Gastroesophageal sphincter (tissue), 4 donors: ENCODE data around the gene CA11. TPM values are rescaled to one million over a fixed set of nuclear protein-coding genes. Genes with fewer than 3 reads are reported as not detected.

Source experiments
- ATAC-seq: fragments of 150-250 bp; one replicate; pipeline ENCODE4 v1.9.1; 2016; ENCODE audit warnings: mild to moderate bottlenecking, moderate library complexity
- H3K27ac ChIP-seq, 4 donors: fragments of 200-600 bp; sonication (generic) in 3 of 4; 1 replicate in 3 of 4; 2 replicates in 1 of 4; pipeline ENCODE4 v1.5.1; 2016 to 2019
- H3K27me3 ChIP-seq: fragments of 200-600 bp; sonication (generic); one replicate; pipeline ENCODE4 v1.5.1; 2019
- H3K36me3 ChIP-seq, 2 donors: fragments of 200-600 bp; sonication (generic); one replicate each; pipeline ENCODE4 v1.5.1; 2019; ENCODE audit warnings: control low read depth in 1 of 2
- H3K4me1 ChIP-seq, 3 donors: fragments of 200-600 bp; sonication (generic); 1 replicate in 2 of 3; 2 replicates in 1 of 3; pipeline ENCODE4 v1.5.1; 2016 to 2019; ENCODE audit warnings: control low read depth in 2 of 3
- H3K4me3 ChIP-seq, 2 donors: fragments of 200-600 bp; sonication (generic); one replicate each; pipeline ENCODE4 v1.5.1; 2019; ENCODE audit warnings: mild to moderate bottlenecking in 1 of 2, moderate library complexity in 1 of 2
- H3K9me3 ChIP-seq, 3 donors: fragments of 200-600 bp; sonication (generic); one replicate each; pipeline ENCODE4 v1.5.1; 2017 to 2019; ENCODE audit warnings: control low read depth in 2 of 3
- CTCF ChIP-seq, 4 experiments: fragments of 200-600 bp in 2 of 4; fragments of 450-650 bp in 2 of 4; sonication (generic) in 1 of 4; IDR thresholded peaks; one replicate each; pipeline ENCODE4 v1.5.1; 2017 to 2019; ENCODE audit warnings: antibody characterized with exemption in 4 of 4, mild to moderate bottlenecking in 2 of 4, moderate library complexity in 2 of 4
- EP300 ChIP-seq: sonication (generic); formaldehyde crosslinking; IDR thresholded peaks from one replicate; pipeline ENCODE4 v1.6.1; 2017; ENCODE audit warnings: antibody characterized with exemption, mild to moderate bottlenecking
- POLR2A ChIP-seq, 2 donors: fragments of 450-650 bp; IDR thresholded peaks; one replicate each; pipeline ENCODE4 v1.6.1; 2017; ENCODE audit warnings: antibody characterized with exemption in 2 of 2, mild to moderate bottlenecking in 2 of 2, moderate library complexity in 1 of 2
- POLR2AphosphoS5 ChIP-seq: sonication (generic); formaldehyde crosslinking; IDR thresholded peaks from one replicate; pipeline ENCODE4 v1.6.1; 2017; ENCODE audit warnings: antibody characterized with exemption
- WGBS, 2 donors: methylation state at CpG; one replicate each; pipeline ENCODE4 v1.1.5; 2018; ENCODE audit warnings: low coverage in 1 of 2; 5-methylcytosine and 5-hydroxymethylcytosine counted together
- total RNA-seq, 4 donors: library from RNA; depleted of rRNA; stranded (reverse); fragments of >200 nt; gene quantifications; one replicate each; pipeline ENCODE4 v1.1.0, GENCODE V29; 2016

The CA11 gene
- total RNA-seq, 4 donors from 2014 or later = 10.0 to 28.5 (median 12.5) TPM

- no CpG with 5 or more reads among the region's 19 CpGs for WGBS, 2 donors
- Histone ChIP-seq H3K27ac (no peak overlapping the region), H3K9me3 (no peaks in the 10 kb centered on the region), H3K36me3 (no peaks in the 10 kb centered on the region), H3K4me3 (no peak overlapping the region), H3K27me3 (no peaks in the 10 kb centered on the region), H3K4me1 (peaks cover 0 to 11% (median 6%) of the 10 kb centered on the region in 3 donors)
- no peak for ATAC-seq
- TF ChIP-seq POLR2A (IDR thresholded peaks at IDR 0.05) (no peak), POLR2AphosphoS5 (no peak), EP300 (no peak), CTCF (IDR thresholded peaks at IDR 0.05) (no peak)
These were observed 28.3 kb upstream of the CA11 start for GRCh38 chr19:48674216-48674809.

- H3K4me3 ChIP-seq = no peak overlapping the region
- ATAC-seq = no peak
- no peaks in the 10 kb centered on the region for H3K27me3 ChIP-seq
- H3K27ac ChIP-seq = no peak overlapping the region
- TF ChIP-seq CTCF (IDR thresholded peaks at IDR 0.05) = no peak
- 10 to 77% methylated on average over 2 to 4 of the region's 25 CpGs for WGBS, 2 donors
- no peaks in the 10 kb centered on the region for H3K36me3 ChIP-seq
- H3K9me3 ChIP-seq = no peaks in the 10 kb centered on the region
- peaks cover 0 to 11% (median 6%) of the 10 kb centered on the region in 3 donors for H3K4me1 ChIP-seq
These were observed 27.6 kb upstream of the CA11 start for GRCh38 chr19:48673436-48674100.

- WGBS, 2 donors = 42% methylated on average over 2 of the region's 25 CpGs; no CpG with 5 or more reads in 1 of the 2 donors
- no peak for ATAC-seq
These were observed 27.0 kb upstream of the CA11 start, which contains the start of gene NTN5 for GRCh38 chr19:48672994-48673393. Gene NTN5, minus strand, starts transcription at chr19:48673017. Its CDS starts 2,031 bp downstream, at chr19:48670986.

GRCh38 chr19:48671446-48671995 is 25.5 kb upstream of the CA11 start:
- Histone ChIP-seq H3K27me3 (no peaks in the 10 kb centered on the region), H3K4me1 (peaks cover 0 to 11% (median 6%) of the 10 kb centered on the region in 3 donors), H3K36me3 (no peaks in the 10 kb centered on the region), H3K27ac (no peak overlapping the region), H3K9me3 (no peaks in the 10 kb centered on the region), H3K4me3 (no peak overlapping the region)
- TF ChIP-seq CTCF (IDR thresholded peaks at IDR 0.05) = no peak
- no peak for TF ChIP-seq POLR2AphosphoS5
- no peak for TF ChIP-seq EP300
- TF ChIP-seq POLR2A (IDR thresholded peaks at IDR 0.05) = no peak
- ATAC-seq = no peak
- 45 to 79% methylated on average over 2 to 6 of the region's 10 CpGs for WGBS, 2 donors

More at GRCh38 chr19:48672994-48673393, 27.0 kb upstream of the CA11 start, which contains the start of gene NTN5:
- Histone ChIP-seq H3K36me3 (no peaks in the 10 kb centered on the region), H3K4me3 (no peak within 1 kb of the TSS), H3K9me3 (no peaks in the 10 kb centered on the region), H3K27me3 (no peaks in the 10 kb centered on the region), H3K4me1 (peaks cover 0 to 11% (median 6%) of the 10 kb centered on the region in 3 donors), H3K27ac (no peak within 1 kb of the TSS)
- TF ChIP-seq CTCF (IDR thresholded peaks at IDR 0.05) (no peak), EP300 (no peak), POLR2A (IDR thresholded peaks at IDR 0.05) (no peak), POLR2AphosphoS5 (no peak)
